H9 (cell line): ENCODE data around the gene RPS6KB1. TPM values are rescaled to one million over a fixed set of nuclear protein-coding genes. Genes with fewer than 3 reads are reported as not detected.
A peak's percentile ranks its signal among the peaks of the same experiment; 100 is the strongest.

Source experiments
- DNase-seq: peaks from one replicate; pipeline ENCODE4 v3.0.0-alpha.2; 2017
- H2AFZ ChIP-seq: one replicate; pipeline ENCODE4 v1.6.1; 2013; ENCODE audit warnings: mild to moderate bottlenecking, low read length, control low read depth, moderate library complexity
- H2AK5ac ChIP-seq: 2 replicates; pipeline ENCODE4 v1.6.1; 2013; ENCODE audit warnings: low read length, control low read depth, mixed read lengths; ENCODE audit not compliant: insufficient read length
- H2BK120ac ChIP-seq: one replicate; pipeline ENCODE4 v1.6.1; 2013; ENCODE audit warnings: low read depth, mild to moderate bottlenecking, low read length, control low read depth, inconsistent platforms; ENCODE audit not compliant: poor library complexity, severe bottlenecking
- H2BK12ac ChIP-seq: 2 replicates; pipeline ENCODE4 v1.6.1; 2013; ENCODE audit warnings: low read length, control low read depth, mixed read lengths, low read depth; ENCODE audit not compliant: insufficient read length
- H2BK15ac ChIP-seq: 2 replicates; pipeline ENCODE4 v1.6.1; 2013; ENCODE audit warnings: low read depth, low read length, control low read depth
- H2BK20ac ChIP-seq: one replicate; pipeline ENCODE4 v1.6.1; 2013; ENCODE audit warnings: low read depth, mild to moderate bottlenecking, low read length, control low read depth, inconsistent platforms; ENCODE audit not compliant: poor library complexity, severe bottlenecking
- H2BK5ac ChIP-seq: 2 replicates; pipeline ENCODE4 v1.6.1; 2013; ENCODE audit warnings: low read length, control low read depth, mixed read lengths; ENCODE audit not compliant: insufficient read length
- H3K14ac ChIP-seq: 2 replicates; pipeline ENCODE4 v1.6.1; 2013; ENCODE audit warnings: low read length, control low read depth; ENCODE audit not compliant: insufficient read depth
- H3K18ac ChIP-seq: 2 replicates; pipeline ENCODE4 v1.6.1; 2013; ENCODE audit warnings: low read depth, mild to moderate bottlenecking, mixed read lengths, low read length, control low read depth; ENCODE audit not compliant: insufficient read length
- H3K23ac ChIP-seq: 2 replicates; pipeline ENCODE4 v1.6.1; 2013; ENCODE audit warnings: low read length, control low read depth, mixed read lengths, low read depth; ENCODE audit not compliant: insufficient read length
- H3K23me2 ChIP-seq: 2 replicates; pipeline ENCODE4 v1.6.1; 2013; ENCODE audit warnings: low read depth, mild to moderate bottlenecking, mixed read lengths, low read length, control low read depth; ENCODE audit not compliant: insufficient read length, poor library complexity, severe bottlenecking
- H3K27ac ChIP-seq: 2 replicates; pipeline ENCODE4 v1.5.1; 2013; ENCODE audit warnings: low read length, control low read depth, mixed read lengths, low read depth; ENCODE audit not compliant: insufficient read length
- H3K27me3 ChIP-seq: 2 replicates; pipeline ENCODE4 v1.6.1; 2013; ENCODE audit warnings: low read length, control low read depth, inconsistent platforms; ENCODE audit not compliant: insufficient read depth
- H3K4ac ChIP-seq: 2 replicates; pipeline ENCODE4 v1.6.1; 2013; ENCODE audit warnings: low read depth, mild to moderate bottlenecking, control low read depth, inconsistent platforms, low read length, moderate library complexity
- H3K4me1 ChIP-seq: 2 replicates; pipeline ENCODE4 v1.6.1; 2013; ENCODE audit warnings: low read length, control low read depth, inconsistent platforms; ENCODE audit not compliant: insufficient read depth
- H3K4me2 ChIP-seq: 2 replicates; pipeline ENCODE4 v1.6.1; 2013; ENCODE audit warnings: low read length, control low read depth, mixed read lengths; ENCODE audit not compliant: insufficient read length, insufficient read depth
- H3K56ac ChIP-seq: 2 replicates; pipeline ENCODE4 v1.6.1; 2013; ENCODE audit warnings: low read depth, mild to moderate bottlenecking, mixed read lengths, low read length, control low read depth; ENCODE audit not compliant: insufficient read length
- H3K79me1 ChIP-seq: 2 replicates; pipeline ENCODE4 v1.6.1; 2013; ENCODE audit warnings: low read depth, mild to moderate bottlenecking, moderate library complexity, low read length, control low read depth, inconsistent platforms; ENCODE audit not compliant: insufficient read depth, poor library complexity, severe bottlenecking
- H3K79me2 ChIP-seq: 2 replicates; pipeline ENCODE4 v1.6.1; 2013; ENCODE audit warnings: low read length, control low read depth, inconsistent platforms; ENCODE audit not compliant: insufficient read depth
- H3K9ac ChIP-seq: 2 replicates; pipeline ENCODE4 v1.6.1; 2013; ENCODE audit warnings: low read length, control low read depth, mixed read lengths; ENCODE audit not compliant: insufficient read length; ENCODE audit errors: extremely low read depth
- H3K9me3 ChIP-seq: one replicate; pipeline ENCODE4 v1.6.1; 2013; ENCODE audit warnings: low read depth, low read length, inconsistent platforms; ENCODE audit not compliant: control insufficient read depth
- H3T11ph ChIP-seq: one replicate; pipeline ENCODE4 v1.6.1; 2013; ENCODE audit warnings: mild to moderate bottlenecking, low read length, control low read depth, inconsistent platforms
- H4K20me1 ChIP-seq: one replicate; pipeline ENCODE4 v1.6.1; 2013; ENCODE audit not compliant: control insufficient read depth, insufficient read length, insufficient read depth
- H4K5ac ChIP-seq: 2 replicates; pipeline ENCODE4 v1.6.1; 2013; ENCODE audit warnings: low read depth, mild to moderate bottlenecking, mixed read lengths, low read length, control low read depth; ENCODE audit not compliant: insufficient read length
- H4K8ac ChIP-seq: replicated peaks from 2 replicates; pipeline ENCODE4 v1.6.1; 2013; ENCODE audit warnings: low read length, control low read depth, mixed read lengths, low read depth; ENCODE audit not compliant: insufficient read length
- H4K91ac ChIP-seq: 2 replicates; pipeline ENCODE4 v1.6.1; 2013; ENCODE audit warnings: low read depth, mild to moderate bottlenecking, moderate library complexity, mixed read lengths, low read length, control low read depth; ENCODE audit not compliant: insufficient read length
- H3K27ac Mint-ChIP-seq, 3 experiments: 2 replicates in 2 of 3; 3 replicates in 1 of 3; pipeline ENCODE4 v1.8.0; 2020 to 2021; ENCODE audit warnings: mixed read lengths in 3 of 3, mild to moderate bottlenecking in 1 of 3, moderate library complexity in 1 of 3
- H3K27me3 Mint-ChIP-seq: 2 replicates; pipeline ENCODE4 v1.8.0; 2021; ENCODE audit warnings: low read depth, mild to moderate bottlenecking, moderate library complexity, mixed read lengths
- H3K36me3 Mint-ChIP-seq, 3 experiments: 2 replicates in 2 of 3; 3 replicates in 1 of 3; pipeline ENCODE4 v1.8.0; 2020 to 2021; ENCODE audit warnings: low read depth in 3 of 3, mixed read lengths in 3 of 3; ENCODE audit not compliant: insufficient read depth in 1 of 3
- H3K4me1 Mint-ChIP-seq, 2 experiments: 2 replicates each; pipeline ENCODE4 v1.8.0; 2020; ENCODE audit warnings: mixed read lengths in 2 of 2
- H3K4me3 Mint-ChIP-seq, 2 experiments: 2 replicates in 1 of 2; 3 replicates in 1 of 2; pipeline ENCODE4 v1.8.0; 2020 to 2021; ENCODE audit warnings: mild to moderate bottlenecking in 2 of 2, mixed read lengths in 2 of 2, moderate library complexity in 1 of 2
- H3K9me3 Mint-ChIP-seq, 2 experiments: 2 replicates in 1 of 2; 3 replicates in 1 of 2; pipeline ENCODE4 v1.8.0; 2020; ENCODE audit warnings: mild to moderate bottlenecking in 2 of 2, mixed read lengths in 2 of 2, moderate library complexity in 1 of 2
- CTCF ChIP-seq: fragments of 200-600 bp; sonication (generic); conservative IDR thresholded peaks from 3 replicates; pipeline ENCODE4 v1.8.0; 2021; ENCODE audit warnings: antibody characterized with exemption, mild to moderate bottlenecking
- WGBS: extraction: QIAGEN DNeasy Blood & Tissue Kit; methylation state at CpG from one replicate; pipeline ENCODE4 v1.1.7; 2013; ENCODE audit warnings: missing lambda C conversion rate, low lambda C conversion rate, mixed read lengths; ENCODE audit not compliant: insufficient read length; ENCODE audit errors: extremely low coverage; 5-methylcytosine and 5-hydroxymethylcytosine counted together
- total RNA-seq: library from RNA; stranded (reverse); gene quantifications from 2 replicates; pipeline ENCODE4 v1.2.1, GENCODE V29; 2021

RPS6KB1 gene
- total RNA-seq, 1 experiment from 2014 or later, result 36.1 TPM

GRCh38 chr17:59844884-59845594 is 47.9 kb upstream of the RPS6KB1 start:
- H3K14ac ChIP-seq, result no peak overlapping the region
- no peak overlapping the region for H2BK12ac ChIP-seq
- peaks cover 3% of the 10 kb centered on the region for H3K23me2 ChIP-seq
- no peak overlapping the region for H4K91ac ChIP-seq
- no peaks in the 10 kb centered on the region for H3K27me3 ChIP-seq
- no peak overlapping the region for H3K56ac ChIP-seq
- no peak overlapping the region for H3K23ac ChIP-seq
- Mint-ChIP-seq H3K36me3 (peaks cover 19 to 29% (median 29%) of the 10 kb centered on the region in 3 experiments; a peak in 6 of 7 replicates), H3K9me3 (no peaks in the 10 kb centered on the region; a peak in 1 of 5 replicates), H3K4me1 (peaks cover 47 to 59% of the 10 kb centered on the region in 2 experiments), H3K4me3 (no peak overlapping the region; a peak in 1 of 5 replicates), H3K27ac (peak overlapping the region in 2 of 3 experiments; percentile 74 to 84; a peak in 3 of 7 replicates), H3K27me3 (no peaks in the 10 kb centered on the region)
- no peak overlapping the region for H2AFZ ChIP-seq
- no peak overlapping the region for H3T11ph ChIP-seq
- H3K79me2 ChIP-seq, result no peaks in the 10 kb centered on the region
- H4K5ac ChIP-seq, result no peak overlapping the region
- no peaks in the 10 kb centered on the region for H4K20me1 ChIP-seq
- H3K4me1 ChIP-seq, result peaks cover 7% of the 10 kb centered on the region
- no peak overlapping the region for H2BK5ac ChIP-seq
- H2AK5ac ChIP-seq, result no peak overlapping the region
- H3K4ac ChIP-seq, result no peak overlapping the region
- no peak overlapping the region for H3K27ac ChIP-seq
- no CpG with 5 or more reads among the region's 3 CpGs for WGBS
- H3K4me2 ChIP-seq, result no peak overlapping the region
- no peak overlapping the region for H2BK20ac ChIP-seq
- H2BK15ac ChIP-seq, result no peak overlapping the region
- no peaks in the 10 kb centered on the region for H3K79me1 ChIP-seq
- no peak overlapping the region for H2BK120ac ChIP-seq
- no peaks in the 10 kb centered on the region for H3K9me3 ChIP-seq
- no peak overlapping the region for H4K8ac ChIP-seq
- DNase-seq, result no peak
- H3K18ac ChIP-seq, result no peak overlapping the region
- H3K9ac ChIP-seq, result no peak overlapping the region
- TF ChIP-seq CTCF, result no peak
